Measurements from ENCODE around the gene KIF20A.
"Not testable (repeated sequence)": the region's sequence is repeated elsewhere in the genome, so short reads cannot be mapped to it uniquely, and the experiment has no call there.

KIF20A gene

GRCh38 chr5:138139781-138140090 is 39.2 kb upstream of the KIF20A start:
- H3K4me3 ChIP-seq (IDR thresholded peaks at IDR 0.05; ENCODE audit: insufficient read depth, low read depth, low read length): no peak overlapping the region
- H3K27me3 ChIP-seq (ENCODE audit: insufficient read depth, low read depth): no peaks in the 10 kb centered on the region
- TF ChIP-seq, protein P1, sequence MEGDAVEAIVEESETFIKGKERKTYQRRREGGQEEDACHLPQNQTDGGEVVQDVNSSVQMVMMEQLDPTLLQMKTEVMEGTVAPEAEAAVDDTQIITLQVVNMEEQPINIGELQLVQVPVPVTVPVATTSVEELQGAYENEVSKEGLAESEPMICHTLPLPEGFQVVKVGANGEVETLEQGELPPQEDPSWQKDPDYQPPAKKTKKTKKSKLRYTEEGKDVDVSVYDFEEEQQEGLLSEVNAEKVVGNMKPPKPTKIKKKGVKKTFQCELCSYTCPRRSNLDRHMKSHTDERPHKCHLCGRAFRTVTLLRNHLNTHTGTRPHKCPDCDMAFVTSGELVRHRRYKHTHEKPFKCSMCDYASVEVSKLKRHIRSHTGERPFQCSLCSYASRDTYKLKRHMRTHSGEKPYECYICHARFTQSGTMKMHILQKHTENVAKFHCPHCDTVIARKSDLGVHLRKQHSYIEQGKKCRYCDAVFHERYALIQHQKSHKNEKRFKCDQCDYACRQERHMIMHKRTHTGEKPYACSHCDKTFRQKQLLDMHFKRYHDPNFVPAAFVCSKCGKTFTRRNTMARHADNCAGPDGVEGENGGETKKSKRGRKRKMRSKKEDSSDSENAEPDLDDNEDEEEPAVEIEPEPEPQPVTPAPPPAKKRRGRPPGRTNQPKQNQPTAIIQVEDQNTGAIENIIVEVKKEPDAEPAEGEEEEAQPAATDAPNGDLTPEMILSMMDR (conservative IDR thresholded peaks at IDR 0.05; ENCODE audit: low read depth, low read length): no peak
- H2AFZ ChIP-seq (ENCODE audit: low read depth): peak overlapping the region; percentile 82
- H3K4me2 ChIP-seq: peak overlapping the region; percentile 92
- no peak overlapping the region for H3K9ac ChIP-seq
- H3K27ac ChIP-seq: no peak overlapping the region
- H4K20me1 ChIP-seq (ENCODE audit: insufficient read depth): no peaks in the 10 kb centered on the region
- no peaks in the 10 kb centered on the region for H3K36me3 ChIP-seq (ENCODE audit: insufficient read depth)
- H3K4me1 ChIP-seq (ENCODE audit: low read depth, poor library complexity, severe bottlenecking): peaks cover 9% of the 10 kb centered on the region
- no peaks in the 10 kb centered on the region for H3K79me2 ChIP-seq (ENCODE audit: insufficient read depth, low read depth)

GRCh38 chr5:138140268-138140667 is 38.6 kb upstream of the KIF20A start:
- H2AFZ ChIP-seq (ENCODE audit: low read depth): peak overlapping the region; percentile 82; the same call in 1 of the 2 replicates
- no peaks in the 10 kb centered on the region for H3K79me2 ChIP-seq (ENCODE audit: insufficient read depth, low read depth)
- H3K27me3 ChIP-seq (ENCODE audit: insufficient read depth, low read depth): no peaks in the 10 kb centered on the region
- no peak overlapping the region for H3K27ac ChIP-seq
- H3K4me2 ChIP-seq: no peak overlapping the region; the same call in 1 of the 2 replicates
- peaks cover 9% of the 10 kb centered on the region for H3K4me1 ChIP-seq (ENCODE audit: low read depth, poor library complexity, severe bottlenecking)
- H3K4me3 ChIP-seq (IDR thresholded peaks at IDR 0.05; ENCODE audit: insufficient read depth, low read depth, low read length): no peak overlapping the region
- no peak overlapping the region for H3K9ac ChIP-seq
- TF ChIP-seq, protein P1 (conservative IDR thresholded peaks at IDR 0.05; ENCODE audit: low read depth, low read length): no peak
- no peaks in the 10 kb centered on the region for H3K36me3 ChIP-seq (ENCODE audit: insufficient read depth)
- no peaks in the 10 kb centered on the region for H4K20me1 ChIP-seq (ENCODE audit: insufficient read depth)

GRCh38 chr5:138141734-138142133 is 37.2 kb upstream of the KIF20A start:
- Histone ChIP-seq H2AFZ (ENCODE audit: low read depth) (no peak overlapping the region), H4K20me1 (ENCODE audit: insufficient read depth) (no peaks in the 10 kb centered on the region), H3K4me2 (no peak overlapping the region), H3K4me3 (IDR thresholded peaks at IDR 0.05; ENCODE audit: insufficient read depth, low read depth, low read length) (no peak overlapping the region), H3K27ac (no peak overlapping the region), H3K4me1 (ENCODE audit: low read depth, poor library complexity, severe bottlenecking) (peaks cover 9% of the 10 kb centered on the region), H3K9ac (no peak overlapping the region), H3K27me3 (ENCODE audit: insufficient read depth, low read depth) (no peaks in the 10 kb centered on the region), H3K36me3 (ENCODE audit: insufficient read depth) (no peaks in the 10 kb centered on the region), H3K79me2 (ENCODE audit: insufficient read depth, low read depth) (no peaks in the 10 kb centered on the region)
- TF ChIP-seq, protein P1 (conservative IDR thresholded peaks at IDR 0.05; ENCODE audit: low read depth, low read length): no peak

GRCh38 chr5:138143578-138143977 is 35.3 kb upstream of the KIF20A start:
- H3K9ac ChIP-seq; H3K27ac ChIP-seq; H3K27me3 ChIP-seq (ENCODE audit: insufficient read depth, low read depth); H3K4me2 ChIP-seq; H4K20me1 ChIP-seq (ENCODE audit: insufficient read depth); H2AFZ ChIP-seq (ENCODE audit: low read depth); H3K36me3 ChIP-seq (ENCODE audit: insufficient read depth); H3K79me2 ChIP-seq (ENCODE audit: insufficient read depth, low read depth); H3K4me1 ChIP-seq (ENCODE audit: low read depth, poor library complexity, severe bottlenecking); H3K4me3 ChIP-seq (IDR thresholded peaks at IDR 0.05; ENCODE audit: insufficient read depth, low read depth, low read length): not testable (repeated sequence)

GRCh38 chr5:138148811-138149210 is 30.1 kb upstream of the KIF20A start:
- TF ChIP-seq, protein P1 (conservative IDR thresholded peaks at IDR 0.05; ENCODE audit: low read depth, low read length): no peak

More at GRCh38 chr5:138148811-138149210, 30.1 kb upstream of the KIF20A start:
- Histone ChIP-seq H3K79me2 (ENCODE audit: insufficient read depth, low read depth) (no peaks in the 10 kb centered on the region), H3K27me3 (ENCODE audit: insufficient read depth, low read depth) (no peaks in the 10 kb centered on the region), H3K9ac (no peak overlapping the region), H3K27ac (no peak overlapping the region), H3K4me1 (ENCODE audit: low read depth, poor library complexity, severe bottlenecking) (no peaks in the 10 kb centered on the region), H3K4me2 (no peak overlapping the region), H3K36me3 (ENCODE audit: insufficient read depth) (no peaks in the 10 kb centered on the region), H3K4me3 (IDR thresholded peaks at IDR 0.05; ENCODE audit: insufficient read depth, low read depth, low read length) (no peak overlapping the region), H2AFZ (ENCODE audit: low read depth) (no peak overlapping the region), H4K20me1 (ENCODE audit: insufficient read depth) (no peaks in the 10 kb centered on the region)

Measured in KMS-11 (cell line).